ENCODE measurements around the gene IER5L.

GRCh38 chr9:129128689-129129088 lies 49.4 kb downstream of the IER5L start:
- TF ChIP-seq, protein P1, sequence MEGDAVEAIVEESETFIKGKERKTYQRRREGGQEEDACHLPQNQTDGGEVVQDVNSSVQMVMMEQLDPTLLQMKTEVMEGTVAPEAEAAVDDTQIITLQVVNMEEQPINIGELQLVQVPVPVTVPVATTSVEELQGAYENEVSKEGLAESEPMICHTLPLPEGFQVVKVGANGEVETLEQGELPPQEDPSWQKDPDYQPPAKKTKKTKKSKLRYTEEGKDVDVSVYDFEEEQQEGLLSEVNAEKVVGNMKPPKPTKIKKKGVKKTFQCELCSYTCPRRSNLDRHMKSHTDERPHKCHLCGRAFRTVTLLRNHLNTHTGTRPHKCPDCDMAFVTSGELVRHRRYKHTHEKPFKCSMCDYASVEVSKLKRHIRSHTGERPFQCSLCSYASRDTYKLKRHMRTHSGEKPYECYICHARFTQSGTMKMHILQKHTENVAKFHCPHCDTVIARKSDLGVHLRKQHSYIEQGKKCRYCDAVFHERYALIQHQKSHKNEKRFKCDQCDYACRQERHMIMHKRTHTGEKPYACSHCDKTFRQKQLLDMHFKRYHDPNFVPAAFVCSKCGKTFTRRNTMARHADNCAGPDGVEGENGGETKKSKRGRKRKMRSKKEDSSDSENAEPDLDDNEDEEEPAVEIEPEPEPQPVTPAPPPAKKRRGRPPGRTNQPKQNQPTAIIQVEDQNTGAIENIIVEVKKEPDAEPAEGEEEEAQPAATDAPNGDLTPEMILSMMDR (IDR thresholded peaks at IDR 0.05) = no peak
- no peak for TF ChIP-seq ZFX (IDR thresholded peaks at IDR 0.05; ENCODE audit: borderline replicate concordance)

Measured in 22Rv1 (cell line).